HCT116 (cell line): Measurements from ENCODE around the gene FAM181A.

ENCODE experiments used
- EZH2 ChIP-seq: fragments of 200-600 bp; sonication (generic); IDR thresholded peaks from 2 replicates; pipeline ENCODE4 v1.6.1; 2017; ENCODE audit warnings: antibody characterized with exemption, mixed run types
- EZH2phosphoT487 ChIP-seq: fragments of 200-600 bp; IDR thresholded peaks from 2 replicates; pipeline ENCODE4 v1.6.1; 2018; ENCODE audit warnings: antibody characterized with exemption, borderline replicate concordance
- JUND ChIP-seq: IDR thresholded peaks from 2 replicates; pipeline ENCODE4 v1.6.1; 2012
- MAX ChIP-seq: IDR thresholded peaks from 2 replicates; pipeline ENCODE4 v1.6.1; 2012
- POLR2A ChIP-seq: IDR thresholded peaks from 2 replicates; pipeline ENCODE4 v1.7.0; 2011; ENCODE audit warnings: borderline replicate concordance; ENCODE audit not compliant: insufficient read depth, insufficient read length; ENCODE audit errors: extremely low read depth
- REST ChIP-seq: IDR thresholded peaks from 2 replicates; pipeline ENCODE4 v1.6.1; 2012; ENCODE audit warnings: low read depth
- SP1 ChIP-seq: IDR thresholded peaks from 2 replicates; pipeline ENCODE4 v1.6.1; 2012; ENCODE audit warnings: low read depth
- TCF7L2 ChIP-seq: IDR thresholded peaks from 2 replicates; pipeline ENCODE4 v1.7.0; 2011; ENCODE audit warnings: borderline replicate concordance, inconsistent platforms; ENCODE audit not compliant: insufficient read depth, insufficient read length; ENCODE audit errors: extremely low read depth
- YY1 ChIP-seq: IDR thresholded peaks from 2 replicates; pipeline ENCODE4 v1.6.1; 2011; ENCODE audit warnings: low read length, low read depth, moderate library complexity, mild to moderate bottlenecking; ENCODE audit not compliant: insufficient replicate concordance; ENCODE audit errors: extremely low read depth
- ZNF274 ChIP-seq: fragments of 200-500 bp; sonication (Bioruptor generic); IDR thresholded peaks from 2 replicates; pipeline ENCODE4 v1.6.1; 2014; ENCODE audit warnings: mild to moderate bottlenecking, low read depth, low read length, inconsistent platforms
- TF ChIP-seq, protein P1 (sequence below), 3 experiments: fragments of 200-600 bp in 1 of 3; sonication (generic) in 1 of 3; IDR thresholded peaks in 2 of 3; conservative IDR thresholded peaks in 1 of 3; 2 replicates each; pipeline ENCODE4 v1.5.1; 2012 to 2017; ENCODE audit warnings: low read depth in 2 of 3, low read length in 2 of 3, antibody characterized with exemption in 1 of 3, borderline replicate concordance in 1 of 3, control low read depth in 1 of 3, mild to moderate bottlenecking in 1 of 3, mixed read lengths in 1 of 3, mixed run types in 1 of 3, moderate library complexity in 1 of 3; ENCODE audit not compliant: insufficient read depth in 1 of 3
- TF ChIP-seq, protein P2 (sequence below): IDR thresholded peaks from 2 replicates; pipeline ENCODE4 v1.6.1; 2012

GRCh38 chr14:93889739-93890483 lies 37.2 kb upstream of the FAM181A start:
- TF ChIP-seq, protein P1, sequence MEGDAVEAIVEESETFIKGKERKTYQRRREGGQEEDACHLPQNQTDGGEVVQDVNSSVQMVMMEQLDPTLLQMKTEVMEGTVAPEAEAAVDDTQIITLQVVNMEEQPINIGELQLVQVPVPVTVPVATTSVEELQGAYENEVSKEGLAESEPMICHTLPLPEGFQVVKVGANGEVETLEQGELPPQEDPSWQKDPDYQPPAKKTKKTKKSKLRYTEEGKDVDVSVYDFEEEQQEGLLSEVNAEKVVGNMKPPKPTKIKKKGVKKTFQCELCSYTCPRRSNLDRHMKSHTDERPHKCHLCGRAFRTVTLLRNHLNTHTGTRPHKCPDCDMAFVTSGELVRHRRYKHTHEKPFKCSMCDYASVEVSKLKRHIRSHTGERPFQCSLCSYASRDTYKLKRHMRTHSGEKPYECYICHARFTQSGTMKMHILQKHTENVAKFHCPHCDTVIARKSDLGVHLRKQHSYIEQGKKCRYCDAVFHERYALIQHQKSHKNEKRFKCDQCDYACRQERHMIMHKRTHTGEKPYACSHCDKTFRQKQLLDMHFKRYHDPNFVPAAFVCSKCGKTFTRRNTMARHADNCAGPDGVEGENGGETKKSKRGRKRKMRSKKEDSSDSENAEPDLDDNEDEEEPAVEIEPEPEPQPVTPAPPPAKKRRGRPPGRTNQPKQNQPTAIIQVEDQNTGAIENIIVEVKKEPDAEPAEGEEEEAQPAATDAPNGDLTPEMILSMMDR (IDR thresholded peaks at IDR 0.05 in 2 of 3, conservative IDR thresholded peaks at IDR 0.05 in 1 of 3; ENCODE audit: borderline replicate concordance in 1 of 3, insufficient read depth in 1 of 3, low read depth in 2 of 3, low read length in 2 of 3) = no peak
- TF ChIP-seq MAX (no peak), POLR2A (no peak), JUND (no peak), REST (no peak), SP1 (no peak), EZH2phosphoT487 (no peak), EZH2 (no peak), TCF7L2 (no peak), YY1 (no peak), ZNF274 (no peak)
- TF ChIP-seq, protein P2, sequence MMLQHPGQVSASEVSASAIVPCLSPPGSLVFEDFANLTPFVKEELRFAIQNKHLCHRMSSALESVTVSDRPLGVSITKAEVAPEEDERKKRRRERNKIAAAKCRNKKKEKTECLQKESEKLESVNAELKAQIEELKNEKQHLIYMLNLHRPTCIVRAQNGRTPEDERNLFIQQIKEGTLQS = no peak
